CD4-positive, alpha-beta T cell treated with Interleukin-6 at 100 ng/mL for 8 hours (primary cell): ENCODE data around the gene PERCC1.

Source experiments
- DNase-seq: peaks from one replicate; pipeline ENCODE4 v3.0.0-alpha.2; 2020; ENCODE audit warnings: mixed read lengths, low spot score

PERCC1 gene

GRCh38 chr16:1430759-1431496, at the start of gene PERCC1:
PERCC1 (plus strand) TSS chr16:1431078; CDS start chr16:1432594, 1,516 bp downstream.
- DNase-seq: no peak

GRCh38 chr16:1381612-1382406, 49.1 kb upstream of the PERCC1 start:
- DNase-seq: no peak

- no peak for DNase-seq
These were observed 47.3 kb upstream of the PERCC1 start for GRCh38 chr16:1383556-1383955.

- no peak for DNase-seq
These were observed 45.6 kb upstream of the PERCC1 start for GRCh38 chr16:1385232-1385631.

GRCh38 chr16:1387331-1387730, 43.5 kb upstream of the PERCC1 start:
- DNase-seq: no peak

- DNase-seq: no peak
These were observed 41.1 kb upstream of the PERCC1 start for GRCh38 chr16:1389762-1390161.

GRCh38 chr16:1390239-1390779, 40.6 kb upstream of the PERCC1 start:
- no peak for DNase-seq

- no peak for DNase-seq
These were observed 38.1 kb upstream of the PERCC1 start for GRCh38 chr16:1392826-1393225.

- DNase-seq: no peak
These were observed 37.2 kb upstream of the PERCC1 start for GRCh38 chr16:1393613-1394176.

GRCh38 chr16:1394367-1394951, 36.4 kb upstream of the PERCC1 start:
- no peak for DNase-seq

GRCh38 chr16:1395444-1396031, 35.3 kb upstream of the PERCC1 start:
- no peak for DNase-seq

- no peak for DNase-seq
These were observed 33.1 kb upstream of the PERCC1 start for GRCh38 chr16:1397779-1398178.

- no peak for DNase-seq
These were observed 32.5 kb upstream of the PERCC1 start for GRCh38 chr16:1398351-1398750.

GRCh38 chr16:1398826-1399581, 31.9 kb upstream of the PERCC1 start:
- no peak for DNase-seq

- no peak for DNase-seq
These were observed 29.7 kb upstream of the PERCC1 start for GRCh38 chr16:1401061-1401757.

- DNase-seq: no peak
These were observed 29.1 kb upstream of the PERCC1 start for GRCh38 chr16:1401758-1402154.

GRCh38 chr16:1403036-1403435, 27.8 kb upstream of the PERCC1 start:
- DNase-seq: no peak

GRCh38 chr16:1403733-1404132, 27.1 kb upstream of the PERCC1 start:
- no peak for DNase-seq

- DNase-seq: no peak
These were observed 23.1 kb upstream of the PERCC1 start for GRCh38 chr16:1407753-1408152.

GRCh38 chr16:1408171-1408837, 22.6 kb upstream of the PERCC1 start:
- DNase-seq: peak; percentile 93
